SK-N-MC (cell line): Measurements from ENCODE around the gene RMDN2.

Experiments used
- EZH2 ChIP-seq: fragments of 200-600 bp; sonication (generic); IDR thresholded peaks from one replicate; pipeline ENCODE4 v1.6.1; 2017; ENCODE audit warnings: antibody characterized with exemption
- POLR2AphosphoS5 ChIP-seq: IDR thresholded peaks from 2 replicates; pipeline ENCODE4 v1.6.1; 2012; ENCODE audit warnings: mild to moderate bottlenecking, low read depth, low read length, borderline replicate concordance

DNA sequence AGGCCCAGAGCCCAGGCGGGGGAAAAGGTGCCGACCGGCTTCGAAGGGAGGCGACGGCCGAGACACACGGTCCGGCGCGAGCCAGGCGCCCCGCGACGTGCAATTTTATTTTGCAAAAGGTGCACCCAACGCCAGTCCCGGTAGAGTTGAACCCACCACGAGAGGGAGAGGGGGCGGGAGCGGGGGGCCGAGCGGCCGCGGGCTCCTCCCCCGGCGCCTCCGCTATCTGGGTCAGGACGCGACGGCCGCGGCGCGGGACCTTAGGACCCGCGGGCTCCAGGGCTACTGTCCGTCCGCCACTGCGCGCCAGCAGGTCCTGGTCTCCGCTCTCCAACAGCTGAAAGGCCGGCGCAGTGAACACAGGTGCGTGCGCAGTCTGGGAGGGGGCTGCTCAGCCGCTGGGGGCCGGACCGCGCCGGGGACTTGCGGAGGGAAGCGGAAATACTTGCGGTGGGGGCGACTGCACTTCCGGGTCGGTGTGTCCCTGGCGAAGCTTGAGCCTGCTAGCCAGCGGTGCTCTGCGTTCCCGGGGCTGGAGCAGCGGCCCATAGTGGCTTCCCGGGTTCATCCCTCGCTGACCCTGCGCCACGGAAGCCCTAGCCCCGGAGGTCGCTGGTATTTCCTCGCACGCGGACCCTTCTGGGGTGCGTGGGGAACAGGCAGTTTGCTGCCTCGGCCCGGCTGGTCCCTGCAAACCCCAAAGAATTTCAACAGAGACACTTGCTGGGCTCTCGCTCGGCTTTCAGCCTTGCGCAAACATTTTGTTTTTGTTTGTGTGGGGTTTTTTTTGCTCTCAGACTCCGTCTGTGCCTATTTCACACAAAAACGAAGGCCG lies at the start of gene RMDN2:
- TF ChIP-seq EZH2, result no peak
- TF ChIP-seq POLR2AphosphoS5, result peak; percentile 95
